Gastrocnemius medialis (tissue), 4 donors: Measurements from ENCODE around the gene PDZD4. TPM values are rescaled to one million over a fixed set of nuclear protein-coding genes. Genes with fewer than 3 reads are reported as not detected.

Experiments
- ATAC-seq, 2 donors: fragments of 150-250 bp; one replicate each; pipeline ENCODE4 v1.9.1; 2016
- DNase-seq, 2 donors: peaks; one replicate each; pipeline ENCODE4 v3.0.0-alpha.2; 2019
- H3K27ac ChIP-seq, 4 donors: fragments of 200-600 bp; sonication (generic); 1 replicate in 1 of 4; 2 replicates in 3 of 4; pipeline ENCODE4 v1.5.1; 2016 to 2018; ENCODE audit warnings: mild to moderate bottlenecking in 2 of 4, moderate library complexity in 1 of 4
- H3K27me3 ChIP-seq, 3 donors: fragments of 200-600 bp; sonication (generic) in 2 of 3; 1 replicate in 1 of 3; 2 replicates in 2 of 3; pipeline versions ENCODE4 v1.5.1 to v1.6.0; 2016 to 2019; ENCODE audit warnings: mild to moderate bottlenecking in 1 of 3, moderate library complexity in 1 of 3
- H3K36me3 ChIP-seq, 2 donors: fragments of 200-600 bp; sonication (generic) in 1 of 2; one replicate each; pipeline ENCODE4 v1.5.1; 2017 to 2018
- H3K4me1 ChIP-seq, 2 donors: fragments of 200-600 bp; sonication (generic) in 1 of 2; one replicate each; pipeline ENCODE4 v1.5.1; 2016 to 2017; ENCODE audit warnings: mild to moderate bottlenecking in 2 of 2
- H3K4me3 ChIP-seq, 4 donors: fragments of 200-600 bp; sonication (generic) in 3 of 4; 1 replicate in 1 of 4; 2 replicates in 3 of 4; pipeline ENCODE4 v1.5.1; 2016 to 2019; ENCODE audit warnings: mild to moderate bottlenecking in 2 of 4
- H3K9me3 ChIP-seq, 3 donors: fragments of 200-600 bp; sonication (generic) in 2 of 3; 1 replicate in 1 of 3; 2 replicates in 2 of 3; pipeline ENCODE4 v1.5.1; 2016 to 2019
- POLR2A ChIP-seq, 2 donors: fragments of 450-650 bp; IDR thresholded peaks; one replicate each; pipeline ENCODE4 v1.6.1; 2017; ENCODE audit warnings: antibody characterized with exemption in 2 of 2, mild to moderate bottlenecking in 2 of 2, moderate library complexity in 2 of 2
- in situ Hi-C, 4 donors: fragments of 200-750 bp; cut with MboI; loops; one replicate each; pipeline versions ENCODE4 v1.15.0 to v1.8.0; 2017; ENCODE audit warnings: low sequenced_read_pairs in 4 of 4
- intact Hi-C: fragments of 100-400 bp; cut with DNase I; formaldehyde crosslinking; loops from one replicate; pipeline ENCODE4 v1.15.1; 2023; ENCODE audit warnings: low total_unique reads
- total RNA-seq, 4 donors: library from RNA; depleted of rRNA; stranded (reverse); fragments of >200 nt; gene quantifications; one replicate each; pipeline versions ENCODE4 v1.1.0 to v1.2.3, GENCODE V29; 2016
- TF ChIP-seq, protein P1 (sequence below), 5 experiments: fragments of 450-650 bp in 3 of 5; fragments of 200-600 bp in 2 of 5; sonication (generic) in 2 of 5; IDR thresholded peaks in 4 of 5; conservative IDR thresholded peaks in 1 of 5; 1 replicate in 4 of 5; 2 replicates in 1 of 5; pipeline ENCODE4 v1.5.1; 2016 to 2019; ENCODE audit warnings: antibody characterized with exemption in 5 of 5, mild to moderate bottlenecking in 3 of 5, moderate library complexity in 3 of 5

Gene PDZD4
- total RNA-seq, 4 donors from 2014 or later, result 0.59 to 2.2 (median 1.4) TPM

- intact Hi-C loops, result loop anchor here (1.0 to 10.0 kb wide), 6 partner anchors 14 to 580 kb away; partner anchors contain the start of genes ABCD1, BCAP31, EMD and FLNA
- ATAC-seq (peak; percentile 5 to 14), DNase-seq (no peak)
- Histone ChIP-seq H3K4me1 (peaks cover 6 to 16% of the 10 kb centered on the region in 2 donors), H3K4me3 (peak overlapping the region; percentile 73 to 88 (median 78)), H3K27ac (peak overlapping the region; percentile 93 to 98 (median 96)), H3K36me3 (peaks cover 0 to 11% of the 10 kb centered on the region in 2 donors), H3K9me3 (no peaks in the 10 kb centered on the region), H3K27me3 (no peaks in the 10 kb centered on the region)
- TF ChIP-seq, protein P1, sequence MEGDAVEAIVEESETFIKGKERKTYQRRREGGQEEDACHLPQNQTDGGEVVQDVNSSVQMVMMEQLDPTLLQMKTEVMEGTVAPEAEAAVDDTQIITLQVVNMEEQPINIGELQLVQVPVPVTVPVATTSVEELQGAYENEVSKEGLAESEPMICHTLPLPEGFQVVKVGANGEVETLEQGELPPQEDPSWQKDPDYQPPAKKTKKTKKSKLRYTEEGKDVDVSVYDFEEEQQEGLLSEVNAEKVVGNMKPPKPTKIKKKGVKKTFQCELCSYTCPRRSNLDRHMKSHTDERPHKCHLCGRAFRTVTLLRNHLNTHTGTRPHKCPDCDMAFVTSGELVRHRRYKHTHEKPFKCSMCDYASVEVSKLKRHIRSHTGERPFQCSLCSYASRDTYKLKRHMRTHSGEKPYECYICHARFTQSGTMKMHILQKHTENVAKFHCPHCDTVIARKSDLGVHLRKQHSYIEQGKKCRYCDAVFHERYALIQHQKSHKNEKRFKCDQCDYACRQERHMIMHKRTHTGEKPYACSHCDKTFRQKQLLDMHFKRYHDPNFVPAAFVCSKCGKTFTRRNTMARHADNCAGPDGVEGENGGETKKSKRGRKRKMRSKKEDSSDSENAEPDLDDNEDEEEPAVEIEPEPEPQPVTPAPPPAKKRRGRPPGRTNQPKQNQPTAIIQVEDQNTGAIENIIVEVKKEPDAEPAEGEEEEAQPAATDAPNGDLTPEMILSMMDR (IDR thresholded peaks at IDR 0.05 in 4 of 5, conservative IDR thresholded peaks at IDR 0.05 in 1 of 5), result no peak
- no peak for TF ChIP-seq POLR2A (IDR thresholded peaks at IDR 0.05)
- in situ Hi-C loops, result loop anchor here in 3 of 4 donors (25.0 kb wide), 2 partner anchors 142 to 167 kb away; partner anchors contain the start of genes HCFC1 (in 2 of the 3), TMEM187 (in 2 of the 3), ARHGAP4 (in 1 of the 3) and NAA10 (in 1 of the 3)
These were observed 35.2 kb downstream of the PDZD4 start for GRCh38 chrX:153794897-153795816.

GRCh38 chrX:153794018-153794896 lies 36.1 kb downstream of the PDZD4 start, which contains the start of the genes IDH3G and SSR4:
IDH3G (minus strand) TSS chrX:153794375; CDS start chrX:153794326, 49 bp downstream.
SSR4 (plus strand) TSS chrX:153794668; CDS start chrX:153794688, 20 bp downstream.
- peak within 1 kb of the TSS; percentile 93 to 98 (median 96) for H3K27ac ChIP-seq
- TF ChIP-seq POLR2A (IDR thresholded peaks at IDR 0.05), result peak; percentile 60 to 74
- TF ChIP-seq, protein P1 (IDR thresholded peaks at IDR 0.05 in 4 of 5, conservative IDR thresholded peaks at IDR 0.05 in 1 of 5), result no peak
- intact Hi-C loops, result loop anchor here (1.0 to 10.0 kb wide), 6 partner anchors 13 to 581 kb away; partner anchors contain the start of genes ABCD1, BCAP31, EMD and FLNA
- H3K36me3 ChIP-seq, result peaks cover 0 to 11% of the 10 kb centered on the region in 2 donors
- peak; percentile 82 to 90 for DNase-seq
- H3K4me3 ChIP-seq, result peak within 1 kb of the TSS; percentile 73 to 88 (median 78)
- H3K9me3 ChIP-seq, result no peaks in the 10 kb centered on the region
- H3K27me3 ChIP-seq, result no peaks in the 10 kb centered on the region
- H3K4me1 ChIP-seq, result peaks cover 6 to 16% of the 10 kb centered on the region in 2 donors
- peak; percentile 86 to 89 for ATAC-seq
- in situ Hi-C loops, result loop anchor here in 3 of 4 donors (25.0 kb wide), 2 partner anchors 143 to 168 kb away; partner anchors contain the start of genes HCFC1 (in 2 of the 3), TMEM187 (in 2 of the 3), ARHGAP4 (in 1 of the 3) and NAA10 (in 1 of the 3)

- no peak for TF ChIP-seq POLR2A (IDR thresholded peaks at IDR 0.05)
- TF ChIP-seq, protein P1 (IDR thresholded peaks at IDR 0.05 in 4 of 5, conservative IDR thresholded peaks at IDR 0.05 in 1 of 5), result no peak
- Histone ChIP-seq H3K27ac (peak overlapping the region; percentile 93 to 98 (median 96)), H3K9me3 (no peaks in the 10 kb centered on the region), H3K27me3 (no peaks in the 10 kb centered on the region), H3K4me1 (peaks cover 6 to 16% of the 10 kb centered on the region in 2 donors), H3K4me3 (peak overlapping the region; percentile 73 to 88 (median 78)), H3K36me3 (peaks cover 0 to 11% of the 10 kb centered on the region in 2 donors)
- intact Hi-C loops, result loop anchor here (5.0 to 10.0 kb wide), 3 partner anchors 108 to 582 kb away; partner anchors contain the start of genes EMD, FLNA and SLC6A8
- in situ Hi-C loops, result loop anchor here in 3 of 4 donors (25.0 kb wide), 2 partner anchors 144 to 169 kb away; partner anchors contain the start of genes HCFC1 (in 2 of the 3), TMEM187 (in 2 of the 3), ARHGAP4 (in 1 of the 3) and NAA10 (in 1 of the 3)
- DNase-seq (no peak), ATAC-seq (peak in 1 of 2 donors; percentile 19)
These were observed 37.1 kb downstream of the PDZD4 start for GRCh38 chrX:153793291-153793690.
